ENCODE data around the gene GALK2. TPM values are rescaled to one million over a fixed set of nuclear protein-coding genes. Genes with fewer than 3 reads are reported as not detected.

The GALK2 gene
- total RNA-seq, 1 donor from 2014 or later = 26.4 TPM

- no peak for DNase-seq (ENCODE audit: extremely low spot score, unreplicated experiment)
- TF ChIP-seq, protein P1, sequence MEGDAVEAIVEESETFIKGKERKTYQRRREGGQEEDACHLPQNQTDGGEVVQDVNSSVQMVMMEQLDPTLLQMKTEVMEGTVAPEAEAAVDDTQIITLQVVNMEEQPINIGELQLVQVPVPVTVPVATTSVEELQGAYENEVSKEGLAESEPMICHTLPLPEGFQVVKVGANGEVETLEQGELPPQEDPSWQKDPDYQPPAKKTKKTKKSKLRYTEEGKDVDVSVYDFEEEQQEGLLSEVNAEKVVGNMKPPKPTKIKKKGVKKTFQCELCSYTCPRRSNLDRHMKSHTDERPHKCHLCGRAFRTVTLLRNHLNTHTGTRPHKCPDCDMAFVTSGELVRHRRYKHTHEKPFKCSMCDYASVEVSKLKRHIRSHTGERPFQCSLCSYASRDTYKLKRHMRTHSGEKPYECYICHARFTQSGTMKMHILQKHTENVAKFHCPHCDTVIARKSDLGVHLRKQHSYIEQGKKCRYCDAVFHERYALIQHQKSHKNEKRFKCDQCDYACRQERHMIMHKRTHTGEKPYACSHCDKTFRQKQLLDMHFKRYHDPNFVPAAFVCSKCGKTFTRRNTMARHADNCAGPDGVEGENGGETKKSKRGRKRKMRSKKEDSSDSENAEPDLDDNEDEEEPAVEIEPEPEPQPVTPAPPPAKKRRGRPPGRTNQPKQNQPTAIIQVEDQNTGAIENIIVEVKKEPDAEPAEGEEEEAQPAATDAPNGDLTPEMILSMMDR (IDR thresholded peaks at IDR 0.05) = no peak
- Mint-ChIP-seq H3K9me3 (ENCODE audit: unreplicated experiment) (peaks cover 9% of the 10 kb centered on the region), H3K27ac (ENCODE audit: unreplicated experiment) (no peak overlapping the region), H3K4me1 (ENCODE audit: unreplicated experiment) (peaks cover 15% of the 10 kb centered on the region), H3K27me3 (ENCODE audit: unreplicated experiment) (no peaks in the 10 kb centered on the region), H3K36me3 (ENCODE audit: unreplicated experiment) (peaks cover 21% of the 10 kb centered on the region), H3K4me3 (ENCODE audit: unreplicated experiment) (no peak overlapping the region)
Observed at GRCh38 chr15:49265911-49266310, 95.9 kb downstream of the GALK2 start.

GRCh38 chr15:49270541-49271421, 100.7 kb downstream of the GALK2 start:
- H3K27ac Mint-ChIP-seq (ENCODE audit: unreplicated experiment) = peak overlapping the region; percentile 91
- TF ChIP-seq, protein P1 (IDR thresholded peaks at IDR 0.05) = no peak
- no peak for DNase-seq (ENCODE audit: extremely low spot score, unreplicated experiment)
- peaks cover 51% of the 10 kb centered on the region for H3K4me1 Mint-ChIP-seq (ENCODE audit: unreplicated experiment)
- H3K36me3 Mint-ChIP-seq (ENCODE audit: unreplicated experiment) = peaks cover 12% of the 10 kb centered on the region
- peaks cover 9% of the 10 kb centered on the region for H3K9me3 Mint-ChIP-seq (ENCODE audit: unreplicated experiment)
- peak overlapping the region; percentile 54 for H3K4me3 Mint-ChIP-seq (ENCODE audit: unreplicated experiment)
- H3K27me3 Mint-ChIP-seq (ENCODE audit: unreplicated experiment) = no peaks in the 10 kb centered on the region

- no peak for DNase-seq (ENCODE audit: extremely low spot score, unreplicated experiment)
Observed at GRCh38 chr15:49273734-49274318, 103.8 kb downstream of the GALK2 start.

DNA sequence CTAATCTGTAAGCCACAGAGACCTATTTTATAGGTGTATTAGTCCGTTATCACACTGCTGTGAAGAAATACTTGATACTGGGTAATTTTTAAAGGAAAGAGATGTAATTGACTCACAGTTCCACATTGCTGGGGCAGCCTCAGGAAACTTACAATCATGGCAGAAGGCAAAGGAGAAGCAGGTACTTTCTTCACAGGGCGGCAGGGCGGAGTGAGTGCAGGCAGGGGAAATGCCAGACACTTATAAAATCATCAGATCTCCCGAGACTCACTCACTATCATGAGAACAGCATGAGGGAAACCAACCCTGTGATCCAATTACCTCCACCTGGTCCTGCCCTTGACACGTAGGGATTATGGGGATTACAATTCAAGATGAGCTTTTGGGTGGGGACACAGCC, 108.7 kb downstream of the GALK2 start:
- H3K4me3 Mint-ChIP-seq (ENCODE audit: unreplicated experiment) = no peak overlapping the region

More at GRCh38 chr15:49273734-49274318, 103.8 kb downstream of the GALK2 start:
- peaks cover 5% of the 10 kb centered on the region for H3K36me3 Mint-ChIP-seq (ENCODE audit: unreplicated experiment)
- H3K9me3 Mint-ChIP-seq (ENCODE audit: unreplicated experiment) = no peaks in the 10 kb centered on the region
- H3K4me1 Mint-ChIP-seq (ENCODE audit: unreplicated experiment) = peaks cover 51% of the 10 kb centered on the region
- peak overlapping the region; percentile 93 for H3K27ac Mint-ChIP-seq (ENCODE audit: unreplicated experiment)
- H3K4me3 Mint-ChIP-seq (ENCODE audit: unreplicated experiment) = peak overlapping the region; percentile 29
- H3K27me3 Mint-ChIP-seq (ENCODE audit: unreplicated experiment) = no peaks in the 10 kb centered on the region
- TF ChIP-seq, protein P1 (IDR thresholded peaks at IDR 0.05) = no peak

More for the DNA sequence above, 108.7 kb downstream of the GALK2 start:
- Mint-ChIP-seq H3K9me3 (ENCODE audit: unreplicated experiment) (no peaks in the 10 kb centered on the region), H3K27me3 (ENCODE audit: unreplicated experiment) (no peaks in the 10 kb centered on the region), H3K36me3 (ENCODE audit: unreplicated experiment) (peaks cover 22% of the 10 kb centered on the region), H3K27ac (ENCODE audit: unreplicated experiment) (no peak overlapping the region), H3K4me1 (ENCODE audit: unreplicated experiment) (peaks cover 28% of the 10 kb centered on the region)
- no peak for DNase-seq (ENCODE audit: extremely low spot score, unreplicated experiment)
- TF ChIP-seq, protein P1 (IDR thresholded peaks at IDR 0.05) = no peak
